Adrenal gland (tissue), 12 donors: ENCODE measurements around the gene NUDCD3. TPM values are rescaled to one million over a fixed set of nuclear protein-coding genes. Genes with fewer than 3 reads are reported as not detected.
A peak's percentile ranks its signal among the peaks of the same experiment; 100 is the strongest.

Experiments
- DNase-seq, 7 donors: peaks; one replicate each; pipeline ENCODE4 v3.0.0-alpha.2; 2019 to 2020
- H3K27ac ChIP-seq, 5 donors: fragments of 200-600 bp; sonication (generic) in 4 of 5; 1 replicate in 3 of 5; 2 replicates in 2 of 5; pipeline versions ENCODE4 v1.5.1 to v1.8.0; 2016 to 2020; ENCODE audit warnings: mild to moderate bottlenecking in 1 of 5
- H3K27me3 ChIP-seq: fragments of 200-600 bp; 2 replicates; pipeline ENCODE4 v1.8.0; 2021
- H3K36me3 ChIP-seq, 2 donors: fragments of 200-600 bp; replicated peaks in 1 of 2; 1 replicate in 1 of 2; 2 replicates in 1 of 2; pipeline versions ENCODE4 v1.5.1 to v1.8.0; 2018 to 2022
- H3K4me1 ChIP-seq, 2 donors: fragments of 200-600 bp; replicated peaks in 1 of 2; 1 replicate in 1 of 2; 2 replicates in 1 of 2; pipeline versions ENCODE4 v1.5.1 to v1.8.0; 2018 to 2021
- H3K4me3 ChIP-seq, 4 donors: fragments of 200-600 bp; sonication (generic) in 3 of 4; one replicate each; pipeline ENCODE4 v1.5.1; 2016 to 2018
- H3K9me3 ChIP-seq, 3 donors: fragments of 200-600 bp; sonication (generic) in 1 of 3; replicated peaks in 1 of 3; 1 replicate in 2 of 3; 2 replicates in 1 of 3; pipeline versions ENCODE4 v1.5.1 to v1.8.0; 2016 to 2021
- CTCF ChIP-seq, 6 experiments: fragments of 450-650 bp in 4 of 6; fragments of 200-600 bp in 2 of 6; sonication (generic) in 1 of 6; IDR thresholded peaks; 1 replicate in 5 of 6; 2 replicates in 1 of 6; pipeline versions ENCODE4 v1.5.1 to v1.8.0; 2016 to 2021; ENCODE audit warnings: antibody characterized with exemption in 6 of 6, mild to moderate bottlenecking in 2 of 6, moderate library complexity in 1 of 6
- POLR2A ChIP-seq, 2 donors: fragments of 450-650 bp; IDR thresholded peaks; one replicate each; pipeline ENCODE4 v1.6.1; 2017; ENCODE audit warnings: antibody characterized with exemption in 2 of 2, mild to moderate bottlenecking in 2 of 2, moderate library complexity in 1 of 2
- WGBS, 4 donors: extraction: QIAGEN DNeasy Blood & Tissue Kit in 2 of 4; methylation state at CpG; one replicate each; pipeline versions ENCODE4 v1.1.5 to v1.1.7; 2013 to 2017; 5-methylcytosine and 5-hydroxymethylcytosine counted together
- intact Hi-C, 2 donors: fragments of 100-400 bp; cut with DNase I; formaldehyde crosslinking; loops; one replicate each; pipeline versions ENCODE4 v1.14.1 to v1.15.0; 2022 to 2023
- polyA plus RNA-seq, 3 donors: library from polyadenylated mRNA; stranded (reverse); fragments of 200-250 nt in 2 of 3; fragments of 350-450 nt in 1 of 3; fragmentation: Illumina TruSeq in 1 of 3; extraction: RNeasy Lipid Tissue Mini Kit (QIAGEN cat#74804) in 1 of 3; gene quantifications; one replicate each; pipeline ENCODE4 v1.2.3, GENCODE V29; 2013 to 2014
- total RNA-seq, 9 donors: library from RNA; depleted of rRNA in 4 of 9; stranded (reverse); fragments of >200 nt in 4 of 9; fragments of 120-200 nt in 1 of 9; fragmentation: NEBNext Ultra II Directional in 1 of 9; extraction: Animal tissue kit (Norgen Biotek cat#: 25700) in 1 of 9; gene quantifications; one replicate each; pipeline versions ENCODE4 v1.1.0 to v1.2.4, GENCODE V29; 2013 to 2023
- donor health status: healthy with polysubstance abuse.
- donor health status: Bipolar disorder and iron deficiency.
- donor health status: DM: yes; HTN: yes; CAD: no.
- donor health status: DM: no; HTN: no; CAD: no.
- donor health status: DM: no; HTN: no; CAD: no.
- donor health status: DM: yes; HTN: yes; CAD: no.

The NUDCD3 gene
- total and polyA plus RNA-seq, 12 donors, result 30.5 to 136 (median 71.1) TPM

GRCh38 chr7:44387389-44387788 lies 103.1 kb downstream of the NUDCD3 start:
- DNase-seq, result peak in 1 of 7 donors; percentile 9
- Histone ChIP-seq H3K27ac (no peak overlapping the region), H3K27me3 (no peaks in the 10 kb centered on the region), H3K4me1 (peaks cover 0 to 3% of the 10 kb centered on the region in 2 donors), H3K9me3 (no peaks in the 10 kb centered on the region), H3K4me3 (no peak overlapping the region), H3K36me3 (peaks cover 0 to 69% of the 10 kb centered on the region in 2 donors)
- WGBS, 4 donors, result 80 to 88% (median 86%) methylated on average over 2 of the region's 2 CpGs
- intact Hi-C loops, result no loop called here
- TF ChIP-seq POLR2A (IDR thresholded peaks at IDR 0.05), result no peak
- TF ChIP-seq CTCF (IDR thresholded peaks at IDR 0.05), result no peak

- intact Hi-C loops, result no loop called here
- Histone ChIP-seq H3K27ac (no peak overlapping the region), H3K4me1 (peaks cover 0 to 3% of the 10 kb centered on the region in 2 donors), H3K36me3 (peaks cover 0 to 61% of the 10 kb centered on the region in 2 donors), H3K4me3 (no peak overlapping the region), H3K27me3 (no peaks in the 10 kb centered on the region), H3K9me3 (no peaks in the 10 kb centered on the region)
- DNase-seq, result peak in 2 of 7 donors; percentile 25 to 59
- WGBS, 4 donors, result 84 to 91% (median 85%) methylated on average over 7 to 8 of the region's 8 CpGs
- no peak for TF ChIP-seq POLR2A (IDR thresholded peaks at IDR 0.05)
- TF ChIP-seq CTCF (IDR thresholded peaks at IDR 0.05), result no peak
Measured at GRCh38 chr7:44386139-44386913, 104.1 kb downstream of the NUDCD3 start.

- no peak overlapping the region for H3K4me3 ChIP-seq
- no peak overlapping the region for H3K27ac ChIP-seq
- peak in 2 of 7 donors; percentile 16 to 51 for DNase-seq
- no peaks in the 10 kb centered on the region for H3K9me3 ChIP-seq
- H3K4me1 ChIP-seq, result peaks cover 0 to 3% of the 10 kb centered on the region in 2 donors
- WGBS, 4 donors, result 81 to 90% (median 84%) methylated on average over 13 of the region's 13 CpGs
- TF ChIP-seq POLR2A (IDR thresholded peaks at IDR 0.05) (no peak), CTCF (IDR thresholded peaks at IDR 0.05) (no peak)
- H3K36me3 ChIP-seq, result peaks cover 0 to 54% of the 10 kb centered on the region in 2 donors
- intact Hi-C loops, result no loop called here
- H3K27me3 ChIP-seq, result no peaks in the 10 kb centered on the region
Measured at GRCh38 chr7:44385434-44386138, 104.9 kb downstream of the NUDCD3 start.

GRCh38 chr7:44384586-44385433 lies 105.6 kb downstream of the NUDCD3 start:
- TF ChIP-seq POLR2A (IDR thresholded peaks at IDR 0.05), result no peak
- no peak for TF ChIP-seq CTCF (IDR thresholded peaks at IDR 0.05)
- peak in 5 of 7 donors; percentile 35 to 64 (median 40) for DNase-seq
- H3K27me3 ChIP-seq, result no peaks in the 10 kb centered on the region
- H3K9me3 ChIP-seq, result no peaks in the 10 kb centered on the region
- intact Hi-C loops, result no loop called here
- H3K4me3 ChIP-seq, result no peak overlapping the region
- 81 to 98% (median 86%) methylated on average over 9 to 17 of the region's 17 CpGs for WGBS, 4 donors
- peaks cover 0 to 3% of the 10 kb centered on the region in 2 donors for H3K4me1 ChIP-seq
- no peak overlapping the region for H3K27ac ChIP-seq
- H3K36me3 ChIP-seq, result peaks cover 0 to 46% of the 10 kb centered on the region in 2 donors
